Glutamatergic neuron (in vitro differentiated cells): ENCODE measurements around the gene NDUFAF2. TPM values are rescaled to one million over a fixed set of nuclear protein-coding genes. Genes with fewer than 3 reads are reported as not detected.

ENCODE experiments used
- DNase-seq: peaks from one replicate; pipeline ENCODE4 v3.0.0; 2022
- H3K27ac Mint-ChIP-seq: one replicate; pipeline ENCODE4 v1.8.0; 2020; ENCODE audit warnings: mild to moderate bottlenecking, mixed read lengths, inconsistent platforms; ENCODE audit not compliant: unreplicated experiment
- H3K27me3 Mint-ChIP-seq: one replicate; pipeline ENCODE4 v1.8.0; 2020; ENCODE audit warnings: mild to moderate bottlenecking, moderate library complexity, mixed read lengths, inconsistent platforms; ENCODE audit not compliant: unreplicated experiment
- H3K36me3 Mint-ChIP-seq: one replicate; pipeline ENCODE4 v1.8.0; 2020; ENCODE audit warnings: mild to moderate bottlenecking, mixed read lengths, inconsistent platforms; ENCODE audit not compliant: unreplicated experiment
- H3K4me1 Mint-ChIP-seq: one replicate; pipeline ENCODE4 v1.8.0; 2020; ENCODE audit warnings: mild to moderate bottlenecking, low read depth, mixed read lengths, inconsistent platforms; ENCODE audit not compliant: unreplicated experiment
- H3K4me3 Mint-ChIP-seq: one replicate; pipeline ENCODE4 v1.8.0; 2020; ENCODE audit warnings: mild to moderate bottlenecking, mixed read lengths, inconsistent platforms; ENCODE audit not compliant: unreplicated experiment
- H3K9me3 Mint-ChIP-seq: one replicate; pipeline ENCODE4 v1.8.0; 2020; ENCODE audit warnings: mild to moderate bottlenecking, moderate library complexity, mixed read lengths, inconsistent platforms; ENCODE audit not compliant: unreplicated experiment
- total RNA-seq: library from RNA; stranded (reverse); fragmentation: NEBNext Ultra II Directional; extraction: Animal tissue kit (Norgen Biotek cat#: 25700); gene quantifications from one replicate; pipeline ENCODE4 v1.2.1, GENCODE V29; 2021; ENCODE audit not compliant: unreplicated experiment
- TF ChIP-seq, protein P1 (sequence below): fragments of 200-600 bp; sonication (generic); IDR thresholded peaks from one replicate; pipeline ENCODE4 v1.5.0; 2021; ENCODE audit not compliant: partially characterized antibody, unreplicated experiment

The NDUFAF2 gene
- total RNA-seq, 1 donor from 2014 or later, result 14.2 TPM

DNA sequence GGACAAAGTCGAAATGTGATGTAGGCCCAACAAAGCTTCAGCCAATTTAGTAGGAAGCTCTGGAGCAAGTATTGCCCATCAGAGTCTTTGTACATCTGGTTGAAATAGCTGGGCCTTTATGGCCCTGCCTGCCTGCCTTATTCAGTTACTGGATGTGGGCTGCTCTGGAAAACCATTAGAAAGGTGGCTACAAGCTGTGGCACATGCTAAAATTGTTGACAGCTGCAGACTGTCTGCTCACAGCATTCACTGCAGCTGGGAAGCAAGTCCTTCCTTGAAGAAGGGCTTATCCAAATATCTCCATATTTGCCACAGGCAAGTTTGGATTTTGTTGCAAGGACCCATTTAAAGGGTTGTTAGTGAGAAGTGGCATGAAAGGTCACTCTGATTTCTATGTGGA is 192.8 kb downstream of the NDUFAF2 start:
- Mint-ChIP-seq H3K4me3 (no peak overlapping the region), H3K36me3 (no peaks in the 10 kb centered on the region), H3K9me3 (no peaks in the 10 kb centered on the region), H3K27me3 (peaks cover 5% of the 10 kb centered on the region), H3K27ac (no peak overlapping the region), H3K4me1 (peaks cover 22% of the 10 kb centered on the region)
- no peak for DNase-seq
- TF ChIP-seq, protein P1, sequence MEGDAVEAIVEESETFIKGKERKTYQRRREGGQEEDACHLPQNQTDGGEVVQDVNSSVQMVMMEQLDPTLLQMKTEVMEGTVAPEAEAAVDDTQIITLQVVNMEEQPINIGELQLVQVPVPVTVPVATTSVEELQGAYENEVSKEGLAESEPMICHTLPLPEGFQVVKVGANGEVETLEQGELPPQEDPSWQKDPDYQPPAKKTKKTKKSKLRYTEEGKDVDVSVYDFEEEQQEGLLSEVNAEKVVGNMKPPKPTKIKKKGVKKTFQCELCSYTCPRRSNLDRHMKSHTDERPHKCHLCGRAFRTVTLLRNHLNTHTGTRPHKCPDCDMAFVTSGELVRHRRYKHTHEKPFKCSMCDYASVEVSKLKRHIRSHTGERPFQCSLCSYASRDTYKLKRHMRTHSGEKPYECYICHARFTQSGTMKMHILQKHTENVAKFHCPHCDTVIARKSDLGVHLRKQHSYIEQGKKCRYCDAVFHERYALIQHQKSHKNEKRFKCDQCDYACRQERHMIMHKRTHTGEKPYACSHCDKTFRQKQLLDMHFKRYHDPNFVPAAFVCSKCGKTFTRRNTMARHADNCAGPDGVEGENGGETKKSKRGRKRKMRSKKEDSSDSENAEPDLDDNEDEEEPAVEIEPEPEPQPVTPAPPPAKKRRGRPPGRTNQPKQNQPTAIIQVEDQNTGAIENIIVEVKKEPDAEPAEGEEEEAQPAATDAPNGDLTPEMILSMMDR, result no peak

DNA sequence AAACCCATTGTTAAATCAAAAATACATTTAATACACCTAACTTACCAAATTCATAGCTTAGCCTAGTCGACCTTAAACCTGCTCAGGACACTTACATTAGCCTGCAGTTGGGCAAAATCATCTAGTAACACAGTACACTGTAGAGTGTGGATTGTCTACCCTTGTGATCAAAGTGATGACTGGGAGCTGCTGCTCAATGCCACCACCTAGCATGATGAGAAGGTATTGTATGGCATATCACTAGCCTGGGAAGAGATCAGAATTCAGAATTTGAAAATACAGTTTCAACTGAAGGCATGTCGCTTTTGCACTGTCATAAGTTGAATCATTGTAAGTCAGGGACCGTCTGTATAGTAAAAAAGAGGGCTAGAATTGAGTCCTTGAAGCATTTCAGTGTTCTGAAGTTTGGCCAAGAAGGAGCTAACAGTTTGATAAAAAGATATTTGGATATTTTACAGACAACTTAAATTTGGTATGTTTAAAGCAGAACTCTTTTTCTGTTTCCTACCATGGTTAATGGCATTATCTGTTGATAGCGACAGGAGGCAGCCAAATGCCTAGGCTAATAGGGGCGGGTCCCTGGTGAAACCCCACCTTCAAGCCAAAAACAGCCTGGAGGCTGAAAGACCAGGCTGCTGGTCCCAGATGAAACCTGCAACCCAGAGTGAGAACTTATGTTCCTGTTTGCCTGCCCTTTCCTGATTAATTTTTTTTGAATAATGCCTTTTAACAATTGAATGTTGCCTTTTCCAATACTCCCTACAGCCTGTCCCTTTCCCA is 194.3 kb downstream of the NDUFAF2 start:
- peaks cover 22% of the 10 kb centered on the region for H3K4me1 Mint-ChIP-seq
- no peaks in the 10 kb centered on the region for H3K9me3 Mint-ChIP-seq
- no peak overlapping the region for H3K4me3 Mint-ChIP-seq
- TF ChIP-seq, protein P1, result no peak
- H3K36me3 Mint-ChIP-seq, result no peaks in the 10 kb centered on the region
- peaks cover 5% of the 10 kb centered on the region for H3K27me3 Mint-ChIP-seq
- no peak for DNase-seq
- H3K27ac Mint-ChIP-seq, result no peak overlapping the region

DNA sequence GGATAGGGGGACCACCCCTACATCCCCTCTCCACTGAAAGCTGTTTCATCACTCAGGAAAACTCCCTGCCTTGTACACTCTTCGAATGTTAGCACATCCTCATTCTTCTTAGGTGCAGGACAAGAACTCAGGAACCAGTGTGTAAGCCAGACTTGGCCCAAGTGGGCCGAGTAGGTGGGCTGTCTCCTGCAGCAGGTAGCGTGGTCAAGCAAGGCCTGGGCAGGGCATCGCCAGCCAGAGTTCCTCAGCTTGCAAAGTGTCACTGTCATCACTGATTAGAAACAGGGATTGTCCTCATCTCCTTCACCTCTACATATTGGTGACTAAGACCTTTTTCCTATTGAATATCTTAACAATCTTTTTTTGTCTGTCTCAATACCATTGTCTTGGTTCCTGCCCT is 194.9 kb downstream of the NDUFAF2 start:
- H3K4me1 Mint-ChIP-seq, result peaks cover 22% of the 10 kb centered on the region
- DNase-seq, result no peak
- no peaks in the 10 kb centered on the region for H3K9me3 Mint-ChIP-seq
- H3K36me3 Mint-ChIP-seq, result no peaks in the 10 kb centered on the region
- TF ChIP-seq, protein P1, result no peak
- H3K4me3 Mint-ChIP-seq, result no peak overlapping the region
- peaks cover 5% of the 10 kb centered on the region for H3K27me3 Mint-ChIP-seq
- no peak overlapping the region for H3K27ac Mint-ChIP-seq

DNA sequence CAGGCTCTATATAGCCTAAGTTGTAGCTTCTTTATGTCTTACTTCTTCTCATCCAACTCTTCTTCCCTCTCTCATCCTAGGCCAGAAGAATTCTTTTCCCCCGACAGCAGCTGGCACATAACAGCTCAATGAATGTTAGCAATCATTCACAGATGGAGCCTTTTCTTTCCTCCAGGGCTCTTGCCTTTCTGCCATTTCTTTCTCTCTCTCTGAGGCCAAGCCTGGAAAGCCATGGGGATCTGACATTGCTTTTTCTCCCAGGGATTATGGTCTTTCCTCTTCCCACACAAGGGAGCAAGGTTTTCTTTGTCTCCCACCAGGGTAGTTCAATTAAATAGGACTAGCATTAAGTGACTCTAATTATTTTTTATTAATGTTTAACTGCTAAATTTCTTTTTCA is 196.8 kb downstream of the NDUFAF2 start:
- TF ChIP-seq, protein P1, result no peak
- Mint-ChIP-seq H3K9me3 (no peaks in the 10 kb centered on the region), H3K4me1 (peaks cover 22% of the 10 kb centered on the region), H3K36me3 (no peaks in the 10 kb centered on the region), H3K27ac (peak overlapping the region; percentile 65), H3K27me3 (peaks cover 5% of the 10 kb centered on the region), H3K4me3 (no peak overlapping the region)
- no peak for DNase-seq

DNA sequence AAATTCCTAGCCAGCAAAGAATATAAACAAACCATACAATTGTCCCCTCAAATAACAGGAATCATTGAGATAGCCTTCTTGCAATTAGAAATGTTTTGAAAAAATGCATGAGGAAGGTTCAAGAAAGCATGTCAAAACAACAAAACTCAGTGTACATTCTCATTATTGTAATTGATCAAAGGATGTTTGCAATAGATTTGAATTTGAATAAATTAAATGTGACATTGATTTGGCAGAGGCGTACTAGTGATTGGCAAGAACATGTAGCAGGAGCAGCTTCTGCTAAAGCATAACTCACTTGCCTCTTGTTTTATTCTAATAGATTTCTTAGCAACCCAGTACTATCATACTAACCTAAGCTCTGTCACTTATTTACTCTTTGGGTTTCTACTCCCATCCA is 197.4 kb downstream of the NDUFAF2 start:
- no peaks in the 10 kb centered on the region for H3K36me3 Mint-ChIP-seq
- H3K27ac Mint-ChIP-seq, result peak overlapping the region; percentile 33
- H3K4me1 Mint-ChIP-seq, result peaks cover 22% of the 10 kb centered on the region
- peaks cover 2% of the 10 kb centered on the region for H3K27me3 Mint-ChIP-seq
- H3K9me3 Mint-ChIP-seq, result no peaks in the 10 kb centered on the region
- DNase-seq, result no peak
- no peak overlapping the region for H3K4me3 Mint-ChIP-seq
- TF ChIP-seq, protein P1, result no peak
